Upper lobe of left lung (tissue), 6 donors: ENCODE results near the gene WDR46. TPM values are rescaled to one million over a fixed set of nuclear protein-coding genes. Genes with fewer than 3 reads are reported as not detected.
"Not testable (repeated sequence)": the region's sequence is repeated elsewhere in the genome, so short reads cannot be mapped to it uniquely, and the experiment has no call there.

ENCODE experiments used
- ATAC-seq, 2 donors: fragments of 200-7000 bp; cut with Tn5 transposase; one replicate each; pipeline ENCODE4 v1.9.1; 2022; ENCODE audit warnings: mild to moderate bottlenecking in 2 of 2, moderate library complexity in 2 of 2; ENCODE audit not compliant: low FRiP score in 2 of 2
- DNase-seq, 2 donors: peaks; one replicate each; pipeline ENCODE4 v3.0.0-alpha.2; 2019 to 2020
- H3K27ac ChIP-seq, 4 donors: fragments of 200-600 bp; sonication (generic); one replicate each; pipeline ENCODE4 v1.5.1; 2016 to 2019
- H3K27me3 ChIP-seq, 4 donors: fragments of 200-600 bp; sonication (generic); one replicate each; pipeline ENCODE4 v1.5.1; 2017 to 2019
- H3K36me3 ChIP-seq, 4 donors: fragments of 200-600 bp; sonication (generic); one replicate each; pipeline ENCODE4 v1.5.1; 2016 to 2019
- H3K4me1 ChIP-seq, 4 donors: fragments of 200-600 bp; sonication (generic); one replicate each; pipeline ENCODE4 v1.5.1; 2018 to 2019
- H3K4me3 ChIP-seq, 4 donors: fragments of 200-600 bp; sonication (generic); one replicate each; pipeline ENCODE4 v1.5.1; 2017 to 2019; ENCODE audit warnings: mild to moderate bottlenecking in 2 of 4, moderate library complexity in 1 of 4
- H3K9me3 ChIP-seq, 4 donors: fragments of 200-600 bp; sonication (generic); one replicate each; pipeline ENCODE4 v1.5.1; 2018 to 2019
- CTCF ChIP-seq, 6 experiments: fragments of 450-650 bp in 4 of 6; fragments of 200-600 bp in 2 of 6; sonication (generic) in 2 of 6; IDR thresholded peaks; one replicate each; pipeline ENCODE4 v1.5.1; 2016 to 2019; ENCODE audit warnings: antibody characterized with exemption in 6 of 6
- EP300 ChIP-seq, 4 donors: sonication (generic); formaldehyde crosslinking; IDR thresholded peaks; one replicate each; pipeline ENCODE4 v1.5.1; 2017; ENCODE audit warnings: antibody characterized with exemption in 4 of 4, control low read depth in 2 of 4
- POLR2A ChIP-seq, 4 donors: fragments of 450-650 bp; IDR thresholded peaks; one replicate each; pipeline ENCODE4 v1.5.1; 2016 to 2017; ENCODE audit warnings: antibody characterized with exemption in 4 of 4, mild to moderate bottlenecking in 2 of 4
- POLR2AphosphoS5 ChIP-seq, 2 donors: sonication (generic); formaldehyde crosslinking; IDR thresholded peaks; one replicate each; pipeline ENCODE4 v1.5.1; 2017; ENCODE audit warnings: antibody characterized with exemption in 2 of 2
- WGBS, 2 donors: methylation state at CpG; one replicate each; pipeline ENCODE4 v1.1.5; 2017 to 2018; 5-methylcytosine and 5-hydroxymethylcytosine counted together
- total RNA-seq, 6 donors: library from RNA; depleted of rRNA in 4 of 6; stranded (reverse); fragments of >200 nt in 4 of 6; gene quantifications; one replicate each; pipeline versions ENCODE4 v1.1.0 to v1.2.1, GENCODE V29; 2016 to 2021
- donor health status: DM: no; HTN: no; CAD: no; lungs with moderate emphysema.
- donor health status: DM: no; HTN: yes; CAD: no; lungs with severe emphysema.

WDR46 gene
- total RNA-seq, 6 donors from 2014 or later = 21.1 to 50.3 (median 41.7) TPM

- H3K4me1 ChIP-seq = peaks cover 17 to 26% (median 22%) of the 10 kb centered on the region in 4 donors
- no peaks in the 10 kb centered on the region for H3K9me3 ChIP-seq
- peak overlapping the region; percentile 66 to 84 (median 74) for H3K27ac ChIP-seq
- ATAC-seq = peak in 1 of 2 donors; percentile 7
- WGBS, 2 donors = 4 to 5% methylated on average over 8 to 13 of the region's 14 CpGs
- H3K27me3 ChIP-seq = no peaks in the 10 kb centered on the region
- DNase-seq = no peak
- TF ChIP-seq POLR2AphosphoS5 (IDR thresholded peaks at IDR 0.05) = no peak
- no peak for TF ChIP-seq EP300 (IDR thresholded peaks at IDR 0.05)
- no peak for TF ChIP-seq POLR2A (IDR thresholded peaks at IDR 0.05)
- no peak for TF ChIP-seq CTCF (IDR thresholded peaks at IDR 0.05)
- H3K4me3 ChIP-seq = peak overlapping the region; percentile 70 to 94 (median 84)
- H3K36me3 ChIP-seq = peaks cover 16 to 68% (median 45%) of the 10 kb centered on the region in 4 donors
These were observed 811 bp upstream of the WDR46 start for GRCh38 chr6:33289784-33290315.

GRCh38 chr6:33288141-33288920 is 708 bp downstream of the WDR46 start:
- H3K27ac ChIP-seq = peak overlapping the region; percentile 66 to 84 (median 74)
- peak in 1 of 2 donors; percentile 72 for DNase-seq

GRCh38 chr6:33286946-33287914 is 1.8 kb downstream of the WDR46 start:
- WGBS, 2 donors = 85 to 88% methylated on average over 16 to 22 of the region's 22 CpGs
- Histone ChIP-seq H3K4me1 (peaks cover 17 to 26% (median 22%) of the 10 kb centered on the region in 4 donors), H3K9me3 (no peaks in the 10 kb centered on the region), H3K27ac (no peak overlapping the region), H3K36me3 (peaks cover 10 to 67% (median 36%) of the 10 kb centered on the region in 4 donors), H3K4me3 (no peak overlapping the region), H3K27me3 (no peaks in the 10 kb centered on the region)
- TF ChIP-seq POLR2AphosphoS5 (IDR thresholded peaks at IDR 0.05) (no peak), POLR2A (IDR thresholded peaks at IDR 0.05) (no peak), CTCF (IDR thresholded peaks at IDR 0.05) (no peak), EP300 (IDR thresholded peaks at IDR 0.05) (no peak)
- DNase-seq = no peak
- no peak for ATAC-seq

More at GRCh38 chr6:33288141-33288920, 708 bp downstream of the WDR46 start:
- TF ChIP-seq POLR2AphosphoS5 (IDR thresholded peaks at IDR 0.05) = no peak
- TF ChIP-seq CTCF (IDR thresholded peaks at IDR 0.05) = peak in 1 of 6 experiments; percentile 9
- H3K4me3 ChIP-seq = peak overlapping the region; percentile 70 to 94 (median 84)
- peaks cover 17 to 26% (median 22%) of the 10 kb centered on the region in 4 donors for H3K4me1 ChIP-seq
- peaks cover 16 to 67% (median 39%) of the 10 kb centered on the region in 4 donors for H3K36me3 ChIP-seq
- 10 to 15% methylated on average over 17 to 21 of the region's 21 CpGs for WGBS, 2 donors
- ATAC-seq = peak in 1 of 2 donors; percentile 4
- no peaks in the 10 kb centered on the region for H3K9me3 ChIP-seq
- no peaks in the 10 kb centered on the region for H3K27me3 ChIP-seq

- peaks cover 0 to 70% (median 36%) of the 10 kb centered on the region in 4 donors for H3K36me3 ChIP-seq
- WGBS, 2 donors = 86 to 94% methylated on average over 4 of the region's 4 CpGs
- not testable (repeated sequence) for DNase-seq, H3K4me3 ChIP-seq, H3K27me3 ChIP-seq, H3K27ac ChIP-seq, ATAC-seq, H3K9me3 ChIP-seq
- peaks cover 12 to 18% (median 17%) of the 10 kb centered on the region in 4 donors for H3K4me1 ChIP-seq
These were observed 3.8 kb downstream of the WDR46 start for GRCh38 chr6:33285214-33285613.
